Esophagus mucosa (tissue), 1 donor: ENCODE measurements around the gene ZSCAN12. TPM values are rescaled to one million over a fixed set of nuclear protein-coding genes. Genes with fewer than 3 reads are reported as not detected.
"Not testable (repeated sequence)": the region's sequence is repeated elsewhere in the genome, so short reads cannot be mapped to it uniquely, and the experiment has no call there.

Experiments used
- ATAC-seq: fragments of 200-7000 bp; cut with Tn5 transposase; one replicate; pipeline ENCODE4 v1.9.1; 2020
- total RNA-seq: library from RNA; stranded (reverse); gene quantifications from one replicate; pipeline ENCODE4 v1.2.4, GENCODE V29; 2023
- donor health status: DM: yes; HTN: yes; CAD: no.

Gene ZSCAN12
- total RNA-seq, 1 donor from 2014 or later = 2.5 TPM

DNA sequence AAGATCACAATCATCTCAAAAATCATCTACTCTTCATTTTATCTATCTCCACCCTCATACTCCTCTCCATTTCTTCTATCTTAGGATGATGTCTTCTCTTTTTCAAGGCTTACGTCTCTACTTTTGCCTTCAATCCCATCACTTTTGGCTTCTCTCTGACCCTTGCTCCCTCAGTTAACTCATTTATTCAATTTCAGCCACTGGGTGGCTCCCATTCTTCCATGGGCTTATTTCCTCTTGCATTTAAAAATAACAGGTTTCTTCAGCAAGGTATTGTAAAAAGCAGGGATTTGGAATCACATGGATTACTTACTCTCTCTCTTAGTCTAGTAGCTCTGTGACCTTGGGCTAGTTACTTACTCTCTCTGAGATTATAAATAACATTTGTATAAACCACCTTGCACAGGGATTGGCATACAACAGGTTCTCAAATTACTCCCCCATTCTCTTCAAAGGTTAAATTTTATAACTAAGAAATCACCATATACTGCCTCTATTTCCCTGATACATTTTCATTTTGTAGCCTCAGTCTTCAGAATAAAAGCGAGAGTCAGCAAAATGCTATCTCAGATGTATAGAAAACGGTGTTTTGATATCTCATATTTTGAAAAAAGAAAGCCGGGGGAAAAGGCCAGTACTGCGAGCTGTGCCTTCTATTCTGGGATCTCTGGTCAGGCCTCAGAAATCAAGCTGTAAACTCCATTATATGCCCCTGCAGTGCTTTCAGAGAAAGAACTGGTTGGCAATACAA, 5.5 kb downstream of the ZSCAN12 start:
- no peak for ATAC-seq

DNA sequence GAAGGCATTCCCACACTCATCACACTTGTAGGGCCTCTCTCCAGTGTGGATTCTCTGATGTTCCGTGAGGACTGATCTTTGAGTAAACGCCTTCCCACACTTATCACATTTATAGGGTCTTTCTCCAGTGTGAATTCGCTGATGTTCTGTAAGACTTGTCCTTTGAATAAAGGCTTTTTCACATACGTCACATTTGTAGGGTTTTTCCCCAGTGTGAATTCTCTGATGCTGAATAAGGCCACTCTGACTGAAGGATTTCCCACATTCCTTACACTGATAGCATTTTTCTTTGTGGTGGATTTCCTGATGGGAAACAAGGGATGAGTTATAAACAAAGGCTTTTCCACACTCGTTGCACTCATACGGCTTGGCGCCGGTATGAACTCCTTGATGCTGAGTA, 8.9 kb downstream of the ZSCAN12 start:
- no peak for ATAC-seq

DNA sequence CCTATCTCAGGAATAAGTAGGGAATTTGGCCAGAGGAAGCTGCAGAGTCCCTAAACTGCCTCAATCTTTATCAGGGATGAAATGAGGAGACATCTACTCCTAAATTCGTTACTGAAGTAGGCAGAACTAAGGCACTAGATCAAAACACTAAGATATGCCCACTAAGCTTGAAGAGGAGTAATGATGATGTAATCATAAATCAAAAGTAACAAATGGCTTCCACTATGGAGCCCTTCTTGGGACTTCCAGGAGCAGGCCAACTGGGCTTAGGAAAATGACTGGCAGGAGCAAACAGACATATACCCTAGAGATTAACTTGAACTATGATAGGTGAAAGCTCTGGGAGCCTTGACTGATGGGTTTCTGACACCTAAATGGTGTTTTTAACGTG, 15.4 kb downstream of the ZSCAN12 start:
- no peak for ATAC-seq

DNA sequence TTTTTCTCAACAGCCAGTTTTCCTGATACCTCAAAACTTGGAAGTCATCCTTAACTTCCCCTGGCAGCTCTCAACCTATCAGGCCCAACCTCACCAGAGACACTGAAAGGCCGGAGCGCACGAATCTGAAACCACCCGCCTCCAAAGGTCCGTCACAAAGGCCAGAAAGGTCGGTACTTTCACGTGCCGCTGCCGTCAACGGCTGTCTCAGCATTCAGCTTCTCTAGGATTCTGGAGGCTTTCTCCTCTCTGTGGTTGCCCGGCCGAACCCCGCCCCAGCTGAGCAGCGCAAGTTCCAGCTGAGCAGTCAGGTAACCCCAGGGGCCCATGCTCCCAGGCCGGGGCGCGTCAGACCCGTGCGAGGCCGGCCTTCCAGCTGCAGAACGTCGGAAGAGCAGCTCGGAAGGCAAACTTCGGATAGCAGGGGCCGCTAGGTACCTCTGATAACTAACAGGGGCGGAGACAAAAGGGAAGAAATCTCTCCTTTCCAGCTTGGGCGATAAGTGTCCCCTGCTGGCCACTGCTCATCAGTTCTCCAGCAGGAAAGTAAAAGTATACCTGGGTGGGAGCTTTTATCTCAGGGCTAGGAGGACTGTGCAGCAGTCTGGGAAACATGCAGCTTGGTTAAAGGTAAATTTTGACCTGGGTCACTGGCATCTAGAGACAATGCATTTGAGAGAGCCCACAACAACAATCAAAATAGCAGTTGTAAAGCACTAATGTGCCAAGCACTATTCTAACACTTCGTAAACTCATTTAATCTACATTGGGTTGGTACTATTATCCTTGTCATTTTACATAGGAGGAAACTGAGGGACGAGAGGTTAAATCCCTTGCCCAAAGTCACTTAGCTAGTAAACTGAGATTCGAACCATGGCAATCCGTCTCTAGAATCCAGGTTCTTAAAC, 16.1 kb downstream of the ZSCAN12 start:
- ATAC-seq = peak; percentile 95

DNA sequence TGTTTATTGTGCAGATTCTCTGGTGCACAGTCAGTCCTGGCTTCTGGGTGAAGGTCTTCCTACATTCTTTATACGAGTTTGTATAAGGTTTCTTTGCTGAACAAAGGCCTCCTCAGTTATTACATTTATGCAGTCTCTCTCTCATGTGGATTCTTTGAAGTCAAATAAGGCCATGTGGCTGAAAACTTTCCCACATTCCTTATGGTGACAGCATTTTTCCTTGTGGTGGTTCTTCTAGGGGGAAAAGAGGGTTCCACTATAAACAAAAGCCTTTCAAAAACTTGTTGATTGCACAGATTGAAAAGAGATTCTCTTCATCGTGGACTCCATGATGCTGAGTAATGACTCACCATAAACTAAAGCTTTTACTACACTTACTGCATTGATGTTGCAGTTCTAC, 19.2 kb downstream of the ZSCAN12 start:
- no peak for ATAC-seq

DNA sequence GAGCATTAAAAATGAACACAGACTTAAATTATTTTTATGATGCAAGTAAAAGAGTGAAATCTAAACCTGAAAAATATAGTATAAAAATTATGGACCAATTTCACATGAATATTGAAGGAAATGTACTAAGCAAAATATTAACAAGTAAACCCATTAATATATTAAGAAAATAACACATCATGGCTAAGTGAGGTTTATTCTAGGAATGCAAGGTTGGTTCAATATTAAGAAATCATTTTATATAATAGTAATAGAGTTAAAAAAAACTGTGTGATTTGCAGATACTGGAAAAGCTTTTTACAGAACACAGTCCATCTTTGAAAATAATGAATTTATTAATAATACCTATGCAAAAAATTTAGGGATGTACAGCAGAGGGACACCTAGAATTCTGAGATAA, 20.9 kb downstream of the ZSCAN12 start:
- ATAC-seq = no peak

DNA sequence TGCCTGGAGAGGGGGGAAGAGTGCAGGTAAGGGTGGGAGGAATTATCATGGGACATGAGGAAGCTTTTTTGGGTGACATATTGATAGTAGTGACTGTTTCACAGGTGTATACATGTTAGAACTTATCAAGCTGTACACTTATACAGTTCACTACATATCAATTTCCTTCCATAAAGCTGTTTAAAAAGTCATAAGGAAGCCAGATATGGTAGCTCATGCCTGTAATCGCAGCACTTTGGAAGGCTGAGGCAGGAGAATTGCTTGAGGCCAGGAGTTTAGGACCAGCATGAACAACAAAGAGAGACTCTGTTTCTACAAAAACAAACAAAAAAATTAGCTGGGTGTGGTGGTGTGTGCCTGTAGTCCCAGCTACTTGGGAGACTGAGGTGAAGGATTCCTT, 21.7 kb downstream of the ZSCAN12 start:
- no peak for ATAC-seq

DNA sequence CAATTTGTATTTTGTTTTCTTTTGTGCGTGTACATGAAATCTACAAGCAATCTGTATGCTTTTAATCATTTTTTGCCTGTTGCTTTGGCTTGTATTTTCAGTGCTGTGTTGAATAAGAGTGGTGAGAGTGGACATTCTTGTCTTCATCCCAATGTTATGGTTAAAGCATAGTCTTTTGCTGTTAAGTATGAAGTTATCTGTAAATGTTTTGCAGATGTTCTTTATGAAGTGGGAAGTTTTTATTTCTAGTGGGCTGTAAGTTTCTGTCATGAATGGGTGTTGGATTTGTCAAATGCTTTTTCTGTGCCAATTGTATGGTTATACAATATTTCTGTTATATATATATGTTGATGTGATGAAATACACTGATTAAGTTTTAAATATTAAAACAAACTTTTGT, 25.6 kb downstream of the ZSCAN12 start:
- ATAC-seq = no peak

DNA sequence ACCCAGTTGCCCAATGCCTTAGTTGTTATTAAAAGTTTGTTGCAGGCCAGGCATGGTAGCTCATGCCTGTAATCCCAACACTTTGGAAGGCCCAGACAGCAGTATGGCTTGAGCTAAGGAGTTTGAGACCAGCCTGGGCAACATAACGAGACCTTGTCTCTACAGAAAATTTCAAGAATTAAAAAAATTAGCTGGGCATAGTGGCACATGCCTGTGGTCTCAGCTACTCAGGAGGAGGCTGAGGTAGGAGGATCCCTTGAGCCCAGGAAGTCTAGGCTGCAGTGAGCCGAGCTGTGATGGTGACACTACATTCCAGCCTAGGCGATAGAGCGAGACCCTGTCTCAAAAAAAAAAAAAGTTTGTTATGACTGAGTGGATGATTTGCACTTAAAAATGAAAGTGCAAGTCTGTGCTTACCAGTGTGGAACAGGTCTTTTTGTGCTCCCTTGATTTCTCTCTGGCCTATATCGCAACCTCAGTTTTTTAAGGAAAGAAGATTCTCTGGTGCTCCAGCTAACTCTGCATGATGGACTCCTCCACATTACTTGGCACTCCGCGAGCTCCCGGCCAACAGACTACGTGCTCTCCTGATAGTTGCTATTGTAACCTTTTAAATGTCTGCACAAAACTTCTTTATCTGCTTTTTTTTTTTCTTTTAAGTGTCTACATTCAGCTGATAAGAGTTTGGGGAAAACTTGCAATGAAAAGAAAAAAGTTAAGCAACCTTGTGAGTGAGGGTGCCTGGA, 27.7 kb downstream of the ZSCAN12 start:
- no peak for ATAC-seq

DNA sequence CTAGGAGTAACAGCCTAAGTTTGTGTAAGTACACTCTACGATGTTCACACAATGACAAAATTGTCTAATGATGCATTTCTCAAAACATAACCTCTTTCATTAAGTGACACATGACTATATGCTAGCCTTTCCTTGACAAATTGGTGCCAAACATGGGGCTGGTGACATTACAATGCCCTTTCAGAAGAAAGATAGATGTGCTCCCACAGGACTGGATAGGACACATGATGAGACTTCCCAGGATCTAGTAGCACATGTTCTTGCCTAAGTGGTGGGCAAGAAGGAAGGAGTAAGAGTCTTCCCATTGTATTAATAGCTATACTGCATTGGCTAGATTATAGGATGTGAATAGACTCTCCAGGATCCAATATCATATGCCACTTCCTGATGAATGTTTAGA, 28.3 kb downstream of the ZSCAN12 start:
- ATAC-seq = no peak

DNA sequence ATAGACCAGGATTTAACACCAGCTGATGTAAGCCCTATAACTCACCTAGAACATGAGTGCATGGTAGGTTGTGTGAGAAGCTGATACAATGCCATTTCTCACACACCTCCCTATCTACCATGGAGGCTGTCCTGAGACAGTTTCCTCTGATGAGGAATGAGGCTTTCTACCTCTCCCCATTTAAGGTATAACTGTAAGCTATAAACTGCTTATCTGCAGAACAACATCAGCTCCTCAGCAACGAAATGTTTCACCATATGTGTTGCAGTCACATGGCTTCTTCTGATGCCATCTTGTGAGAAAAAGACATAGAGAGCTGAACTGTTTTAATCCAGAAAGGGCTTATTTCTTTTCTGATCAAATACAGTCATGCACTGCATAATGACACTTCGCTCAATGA, 29.1 kb downstream of the ZSCAN12 start:
- no peak for ATAC-seq

DNA sequence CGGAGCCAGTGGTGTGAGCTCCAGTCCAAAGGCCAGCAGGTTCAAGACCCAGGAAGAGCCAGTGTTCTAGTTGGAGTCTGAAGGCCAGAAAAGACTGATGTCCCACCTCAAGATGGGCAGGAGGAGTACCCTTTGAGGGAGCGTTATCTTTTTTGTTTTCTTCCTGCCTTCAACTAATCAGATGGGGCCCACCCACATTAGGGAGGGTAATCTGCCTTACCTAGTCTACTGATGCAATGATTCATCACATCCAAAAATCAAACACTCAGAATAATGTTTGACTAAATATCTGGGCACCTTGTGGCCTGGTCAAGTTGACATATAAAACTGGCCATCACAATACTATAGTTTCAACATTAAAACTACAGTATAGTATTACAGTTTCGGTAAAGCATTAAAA, 30.1 kb downstream of the ZSCAN12 start:
- ATAC-seq = no peak

DNA sequence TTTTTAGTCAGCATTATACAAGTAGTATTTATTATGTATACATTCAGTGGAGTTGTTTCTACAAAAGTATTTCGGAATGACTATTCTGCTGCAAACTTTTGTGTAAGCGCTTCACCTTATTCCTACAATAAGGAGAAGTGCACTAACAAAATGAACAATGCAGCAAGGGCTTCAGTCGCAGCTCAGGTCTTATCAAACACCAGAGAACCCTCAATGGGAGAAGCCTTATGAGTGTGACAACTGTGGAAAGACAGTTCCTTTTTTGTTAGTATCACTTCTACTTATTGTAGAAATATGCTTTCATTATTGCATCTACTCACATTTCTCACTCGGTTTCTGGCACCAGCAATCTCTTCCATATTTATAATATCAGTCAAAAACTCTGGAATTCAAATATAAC, 31.0 kb downstream of the ZSCAN12 start:
- ATAC-seq = no peak

DNA sequence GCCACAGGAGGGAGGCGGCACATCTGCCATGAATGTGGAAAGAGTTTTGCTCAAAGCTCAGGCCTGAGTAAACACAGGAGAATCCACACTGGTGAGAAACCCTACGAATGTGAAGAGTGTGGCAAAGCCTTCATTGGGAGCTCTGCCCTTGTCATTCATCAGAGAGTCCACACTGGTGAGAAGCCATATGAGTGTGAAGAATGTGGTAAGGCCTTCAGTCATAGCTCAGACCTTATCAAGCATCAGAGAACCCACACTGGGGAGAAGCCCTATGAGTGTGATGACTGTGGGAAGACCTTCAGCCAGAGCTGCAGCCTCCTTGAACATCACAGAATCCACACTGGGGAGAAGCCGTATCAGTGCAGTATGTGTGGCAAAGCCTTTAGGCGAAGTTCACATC, 34.0 kb downstream of the ZSCAN12 start:
- ATAC-seq = not testable (repeated sequence)

DNA sequence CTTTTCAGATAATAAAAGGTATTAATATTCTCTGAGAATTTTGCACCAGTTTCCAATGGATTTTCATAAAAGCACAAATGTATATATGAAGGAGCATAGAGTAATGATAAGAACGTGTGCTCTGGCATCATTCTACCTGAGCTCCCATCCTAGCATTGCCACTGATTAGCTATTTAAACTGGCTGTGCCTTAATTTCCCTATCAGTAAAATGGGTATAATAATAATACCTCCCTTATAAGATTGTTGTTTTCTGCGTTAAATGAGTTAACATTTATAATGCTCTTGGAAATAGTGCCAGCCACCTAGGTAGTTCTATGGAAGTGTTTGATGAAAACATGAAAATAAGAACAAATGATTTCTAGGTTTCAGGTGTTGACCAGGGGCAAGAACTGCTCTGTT, 38.6 kb downstream of the ZSCAN12 start:
- ATAC-seq = no peak

DNA sequence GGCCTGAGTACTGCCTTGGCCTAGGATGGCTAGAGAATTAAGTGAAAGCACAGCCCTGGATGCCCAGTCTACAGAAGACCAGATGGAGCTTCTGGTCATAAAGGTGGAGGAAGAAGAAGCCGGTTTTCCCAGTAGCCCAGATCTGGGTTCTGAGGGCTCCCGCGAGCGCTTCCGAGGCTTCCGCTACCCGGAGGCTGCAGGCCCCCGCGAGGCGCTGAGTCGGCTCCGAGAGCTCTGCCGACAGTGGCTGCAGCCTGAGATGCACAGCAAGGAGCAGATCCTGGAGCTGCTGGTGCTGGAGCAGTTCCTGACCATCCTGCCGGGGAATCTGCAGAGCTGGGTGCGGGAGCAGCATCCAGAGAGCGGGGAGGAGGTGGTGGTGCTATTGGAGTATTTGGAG, 40.0 kb downstream of the ZSCAN12 start:
- ATAC-seq = not testable (repeated sequence)

DNA sequence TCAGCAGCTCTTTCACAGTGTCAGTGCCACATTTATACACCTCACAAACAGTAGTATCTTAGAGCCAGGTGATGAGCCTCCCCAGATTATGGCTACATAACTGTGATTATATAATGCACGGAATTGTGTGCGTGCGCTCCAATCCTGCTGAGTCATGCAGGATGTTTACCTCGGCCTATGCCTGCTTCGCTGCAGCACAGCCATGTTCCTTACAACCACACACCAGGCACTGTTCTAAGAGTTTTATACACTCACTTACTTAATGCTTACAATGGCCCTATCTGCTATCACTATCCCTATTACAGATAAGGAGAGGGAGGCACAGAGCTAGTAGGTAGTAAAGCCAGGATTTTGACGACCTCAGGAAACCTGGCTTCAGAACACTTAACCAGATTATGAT, 42.5 kb downstream of the ZSCAN12 start:
- ATAC-seq = peak; percentile 38

DNA sequence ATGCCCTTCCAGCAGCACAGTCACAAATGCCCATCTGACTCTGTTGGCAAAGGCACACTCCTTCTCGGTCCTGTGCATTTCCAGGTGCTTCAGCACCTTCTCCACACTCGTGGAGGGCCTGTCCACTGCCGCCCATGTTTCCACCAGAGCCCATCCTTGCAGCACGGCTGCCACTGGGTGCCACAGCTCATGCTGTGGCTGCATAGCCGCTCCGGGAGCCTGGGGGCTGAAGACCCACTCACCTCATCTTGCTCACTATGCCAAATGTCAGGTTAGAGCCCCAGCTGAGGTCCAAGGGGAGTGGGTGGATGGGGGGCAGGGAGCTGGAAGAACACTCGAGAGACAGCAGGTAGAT, 42.9 kb downstream of the ZSCAN12 start:
- no peak for ATAC-seq

DNA sequence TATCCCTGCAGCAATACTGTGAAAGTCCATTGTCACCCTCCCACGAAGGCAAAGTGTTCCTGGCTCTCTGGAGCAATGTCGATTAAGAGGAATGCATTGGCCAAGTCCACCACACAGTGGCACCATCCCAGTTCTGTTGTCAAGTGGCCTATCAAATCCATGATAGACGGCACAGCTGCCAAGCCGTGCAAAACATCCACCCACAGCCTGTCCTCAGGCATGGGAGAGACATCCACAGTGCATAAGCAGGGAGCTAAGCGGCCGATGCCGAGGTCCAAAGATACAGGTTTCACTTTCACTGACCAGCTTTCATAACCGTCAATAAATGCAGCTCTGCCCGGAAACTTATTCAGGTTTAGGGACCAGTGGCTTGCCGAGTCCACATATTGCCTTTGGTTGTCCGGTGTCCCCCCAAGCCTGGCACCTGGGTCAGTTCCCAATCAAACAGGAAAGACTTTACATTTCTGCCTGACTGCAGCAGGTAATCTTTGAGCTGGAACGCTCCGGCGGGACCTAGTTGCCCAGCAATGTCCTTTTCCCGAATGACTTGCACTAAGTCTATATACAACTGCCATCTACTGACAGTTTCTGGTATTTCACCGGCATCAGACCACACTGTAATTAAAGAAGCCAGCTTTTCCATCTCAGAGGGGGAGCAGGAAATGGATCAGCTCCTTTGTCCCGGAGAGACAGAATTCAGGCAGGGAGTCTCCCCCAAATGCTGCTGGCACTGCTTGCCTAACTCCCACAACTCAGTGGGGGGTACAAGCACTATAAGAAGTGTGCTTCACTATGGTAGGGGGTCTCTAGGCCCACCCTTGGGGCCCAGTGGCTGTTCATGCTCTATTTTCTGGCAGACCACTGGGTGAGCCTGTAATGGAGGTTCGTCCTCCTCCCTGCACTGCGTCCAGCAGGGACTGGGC, 43.5 kb downstream of the ZSCAN12 start:
- ATAC-seq = peak; percentile 67

DNA sequence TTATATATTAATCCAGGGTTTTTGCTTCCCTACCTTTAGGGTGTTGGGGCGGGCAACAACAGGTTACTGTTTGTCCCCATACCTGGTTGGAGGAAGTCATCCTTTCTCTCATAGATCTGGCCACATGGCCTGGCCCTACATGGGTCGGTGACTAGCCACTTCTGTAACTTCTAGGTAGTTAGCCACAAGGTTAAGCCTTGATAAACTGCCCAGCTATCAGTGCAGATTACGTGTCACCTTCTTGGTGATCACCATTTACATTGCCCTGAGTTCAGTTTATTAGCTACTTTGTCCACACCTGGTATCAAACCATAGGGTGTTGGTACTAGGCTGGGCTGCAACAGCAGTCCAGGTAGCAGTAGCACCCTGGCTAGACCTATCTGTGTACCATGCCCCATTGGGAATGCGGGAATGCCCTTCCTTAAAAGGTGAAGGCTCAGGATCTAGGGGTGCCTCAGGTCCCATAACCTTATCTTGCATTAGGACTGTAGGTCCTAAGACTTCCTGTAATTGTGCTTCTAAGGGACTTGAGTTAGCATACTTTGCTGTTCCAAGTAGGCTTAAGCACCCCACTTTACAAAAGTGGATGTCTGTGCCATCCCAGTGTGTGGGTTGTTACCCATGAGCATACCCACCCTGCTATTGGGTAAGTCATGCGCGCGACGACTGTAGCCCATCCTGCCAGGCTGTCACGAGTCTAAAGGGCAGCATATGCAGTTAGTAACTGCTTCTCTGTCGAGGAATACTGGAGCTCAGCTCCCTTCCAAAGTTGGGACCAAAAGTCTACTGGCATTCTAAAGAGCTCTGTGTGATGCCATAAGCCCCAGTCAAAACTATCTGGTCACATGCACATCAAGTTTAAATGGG, 44.6 kb downstream of the ZSCAN12 start:
- ATAC-seq = no peak

DNA sequence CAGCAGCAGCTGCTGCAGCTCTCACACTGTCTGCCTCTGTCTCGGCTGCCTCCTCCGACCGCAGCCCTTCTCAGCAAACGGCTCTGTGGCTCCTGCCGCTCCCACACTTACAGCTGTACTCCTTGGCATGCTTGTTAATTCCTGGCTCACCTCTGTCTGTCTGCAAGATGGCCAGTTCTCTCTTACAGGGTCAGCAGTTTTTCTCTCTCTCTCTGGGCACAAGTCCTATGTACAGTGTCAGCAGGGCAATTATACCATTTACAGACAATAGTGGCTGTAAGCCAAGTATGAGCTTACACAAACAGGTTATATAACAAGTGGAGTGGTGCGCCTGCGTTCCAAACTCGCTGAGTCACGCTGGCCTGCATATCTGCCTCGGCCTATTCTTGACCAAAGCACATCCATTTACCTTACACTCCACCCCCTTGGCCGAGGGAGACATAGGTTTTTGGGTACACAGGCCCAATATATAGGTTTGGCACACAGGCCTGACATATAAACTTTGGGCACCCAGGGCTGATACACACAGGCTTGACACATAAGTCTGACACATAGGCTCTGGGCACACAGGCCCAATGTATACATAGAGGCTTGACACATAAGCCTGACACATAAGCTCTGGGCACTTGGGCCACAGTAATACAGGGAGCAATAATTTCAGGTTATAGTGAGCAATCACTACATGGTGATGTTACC, 45.4 kb downstream of the ZSCAN12 start:
- peak; percentile 91 for ATAC-seq
